ENCODE measurements around the gene NUP98. TPM values are rescaled to one million over a fixed set of nuclear protein-coding genes. Genes with fewer than 3 reads are reported as not detected.
"Not testable (repeated sequence)": the region's sequence is repeated elsewhere in the genome, so short reads cannot be mapped to it uniquely, and the experiment has no call there.

The NUP98 gene
- total RNA-seq, 1 donor from 2014 or later, result 72.1 TPM

DNA sequence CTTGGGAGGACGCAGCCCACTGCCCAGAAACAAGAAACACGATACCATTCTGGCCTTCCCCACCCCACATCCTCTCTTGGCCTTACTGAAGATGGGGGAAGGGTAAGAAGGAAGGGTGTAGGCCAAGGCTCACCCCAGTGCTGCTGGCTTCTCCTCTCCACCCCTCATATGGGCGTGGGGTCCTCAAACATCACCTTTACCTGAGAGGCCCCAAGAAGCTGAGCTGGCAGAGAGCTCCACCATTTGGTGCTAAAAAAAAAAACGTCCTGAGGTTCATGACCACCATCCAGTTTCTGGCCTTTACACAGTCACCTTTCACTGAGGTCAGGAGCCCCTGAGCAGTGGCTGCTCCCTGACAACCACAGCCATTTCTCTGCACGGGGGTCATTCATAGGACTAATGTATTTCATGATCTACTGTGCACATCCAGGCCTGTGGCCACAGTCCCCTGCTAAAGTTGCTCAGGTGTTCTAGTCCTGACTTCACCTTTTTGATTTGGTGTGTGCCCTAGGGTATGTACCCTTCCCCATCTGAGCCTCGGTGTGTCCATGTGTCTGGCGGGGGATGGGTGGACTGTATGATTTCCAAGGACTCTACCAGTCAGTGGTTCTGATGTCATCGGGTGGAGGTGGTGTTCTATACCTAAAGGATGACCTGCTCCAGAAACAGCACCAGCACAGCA is 28.3 kb upstream of the NUP98 start:
- DNase-seq, result no peak

DNA sequence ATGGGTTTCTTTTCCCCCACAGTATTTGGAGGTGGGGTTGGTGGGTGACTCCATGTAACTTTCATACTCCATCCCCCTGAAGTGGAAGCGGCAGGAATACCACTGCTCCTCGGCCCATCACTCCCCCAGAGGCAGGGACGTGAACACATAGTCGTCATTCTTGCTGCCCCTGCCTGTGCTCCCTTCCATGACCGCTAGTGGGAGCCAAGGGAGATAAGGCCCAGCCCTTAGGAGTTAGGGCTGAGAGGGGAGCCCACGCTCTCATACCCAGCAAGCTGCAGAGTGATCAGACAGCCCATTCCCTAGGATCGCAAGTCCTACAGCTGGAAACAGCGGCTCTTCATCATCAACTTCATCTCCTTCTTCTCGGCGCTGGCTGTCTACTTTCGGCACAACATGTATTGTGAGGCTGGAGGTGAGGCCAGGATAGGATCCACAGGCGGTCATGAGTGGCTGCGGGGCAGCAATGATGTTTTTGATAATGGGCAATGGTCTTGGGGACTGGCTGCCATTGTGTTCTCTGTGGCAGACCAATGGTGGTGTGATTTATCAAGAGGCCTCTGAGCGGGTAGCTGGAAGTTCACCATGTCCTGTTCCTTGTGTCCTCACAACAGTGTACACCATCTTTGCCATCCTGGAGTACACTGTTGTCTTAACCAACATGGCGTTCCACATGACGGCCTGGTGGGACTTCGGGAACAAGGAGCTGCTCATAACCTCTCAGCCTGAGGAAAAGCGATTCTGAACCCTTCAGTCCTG is 27.5 kb upstream of the NUP98 start:
- DNase-seq, result no peak

DNA sequence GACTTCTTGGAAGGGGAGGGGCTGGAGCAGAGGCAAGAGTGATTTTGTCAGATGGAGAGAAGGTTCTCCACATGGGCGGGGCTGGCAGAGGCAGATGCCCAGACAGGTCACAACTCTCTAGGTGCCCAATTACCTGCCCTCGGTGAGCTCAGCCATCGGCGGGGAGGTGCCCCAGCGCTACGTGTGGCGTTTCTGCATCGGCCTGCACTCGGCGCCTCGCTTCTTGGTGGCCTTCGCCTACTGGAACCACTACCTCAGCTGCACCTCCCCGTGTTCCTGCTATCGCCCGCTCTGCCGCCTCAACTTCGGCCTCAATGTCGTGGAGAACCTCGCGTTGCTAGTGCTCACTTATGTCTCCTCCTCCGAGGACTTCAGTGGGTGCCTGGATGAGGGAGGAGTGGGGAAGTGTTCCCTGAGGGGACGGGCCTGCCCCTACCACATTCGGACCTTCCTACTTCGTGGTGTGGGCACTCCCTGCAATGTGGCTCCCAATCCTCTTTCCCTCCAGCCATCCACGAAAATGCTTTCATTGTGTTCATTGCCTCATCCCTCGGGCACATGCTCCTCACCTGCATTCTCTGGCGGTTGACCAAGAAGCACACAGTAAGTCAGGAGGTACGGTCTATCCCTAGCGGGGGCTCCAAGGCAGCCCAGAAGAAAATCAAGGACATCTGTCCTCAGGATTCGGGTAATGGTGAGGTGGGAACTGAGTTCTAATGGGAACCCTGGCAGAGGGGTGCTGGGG is 26.6 kb upstream of the NUP98 start:
- DNase-seq, result no peak

DNA sequence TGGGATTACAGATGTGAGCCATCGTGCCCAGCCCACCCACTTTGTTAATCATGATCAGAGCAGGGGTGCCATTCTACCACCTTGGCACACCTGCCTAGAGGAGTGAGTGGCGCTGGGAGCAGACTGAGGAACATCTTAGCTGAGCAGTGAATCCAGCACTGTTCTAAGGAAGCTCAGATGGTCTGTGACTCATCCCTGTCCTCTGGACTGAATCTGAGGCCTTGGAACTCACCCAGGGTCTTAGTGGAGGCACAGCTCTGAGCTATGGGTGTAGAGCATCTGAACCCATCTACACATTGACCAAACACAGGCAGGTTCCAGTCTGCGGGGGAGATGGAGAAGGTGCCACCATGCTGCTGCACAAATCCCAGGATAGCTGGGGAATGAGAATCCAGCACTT is 25.9 kb upstream of the NUP98 start:
- DNase-seq, result no peak

DNA sequence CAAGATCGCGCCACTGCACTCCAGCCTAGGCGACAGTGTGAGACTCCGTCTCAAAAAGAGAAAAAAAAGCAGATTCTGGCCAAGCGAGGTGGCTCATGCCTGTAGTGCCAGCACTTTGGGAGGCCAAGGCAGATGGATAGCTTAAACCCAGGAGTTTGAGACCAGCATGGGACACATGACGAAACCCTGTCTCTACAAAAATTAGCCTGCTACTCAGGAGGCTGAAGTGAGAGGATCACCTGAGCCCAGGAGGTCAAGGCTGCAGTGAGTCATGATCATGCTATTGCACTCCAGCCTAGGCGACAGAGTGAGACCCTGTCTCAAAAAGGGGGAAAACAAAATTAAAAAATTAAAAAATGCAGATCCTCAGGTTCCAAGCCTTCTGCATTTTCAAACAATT is 25.0 kb upstream of the NUP98 start:
- DNase-seq, result no peak

DNA sequence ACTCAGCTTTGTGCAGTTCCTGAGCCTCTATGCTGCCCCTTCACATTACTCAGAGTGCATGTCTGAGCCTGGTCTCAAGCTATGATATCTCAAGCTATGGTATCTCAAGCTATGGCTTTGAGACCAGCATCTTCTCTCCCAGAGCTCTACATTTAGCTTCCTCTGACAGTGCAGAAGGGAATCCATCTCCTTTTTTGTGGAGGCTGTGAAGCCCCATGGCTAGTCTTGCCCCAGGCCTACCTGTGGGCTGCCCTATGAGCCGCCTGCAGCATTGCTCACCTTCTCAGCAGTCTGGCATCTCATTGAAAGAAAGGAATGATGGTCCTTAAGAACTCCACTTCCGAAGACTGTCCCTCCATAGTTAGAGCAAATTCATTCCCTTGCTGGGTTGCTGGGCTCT is 23.6 kb upstream of the NUP98 start:
- DNase-seq, result no peak

DNA sequence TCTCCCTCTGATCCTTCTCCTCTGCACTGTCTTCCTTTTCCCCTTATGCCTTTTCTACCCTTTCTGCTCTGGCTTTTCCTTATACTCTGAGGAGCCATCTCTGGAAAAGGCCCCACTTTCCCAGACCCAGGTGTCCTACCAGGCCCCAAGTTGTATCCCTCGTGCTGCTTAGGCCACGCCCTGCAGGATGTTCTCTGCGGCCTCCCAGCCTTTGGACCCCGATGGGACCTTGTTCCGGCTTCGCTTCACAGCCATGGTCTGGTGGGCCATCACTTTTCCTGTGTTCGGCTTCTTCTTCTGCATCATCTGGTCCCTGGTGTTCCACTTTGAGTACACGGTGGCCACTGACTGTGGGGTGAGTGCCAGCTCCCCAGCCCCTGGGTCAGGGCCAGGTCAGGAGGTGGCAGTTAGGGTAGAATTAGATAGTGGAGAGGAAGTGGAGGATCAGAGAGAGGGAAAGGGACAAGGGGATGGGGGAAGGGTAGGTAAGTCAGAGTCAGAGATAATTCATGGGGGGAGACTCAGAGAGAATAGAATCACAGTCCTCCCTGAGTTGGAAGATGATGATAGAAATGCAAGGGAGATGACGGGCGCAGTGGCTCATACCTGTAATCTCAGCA is 19.9 kb upstream of the NUP98 start:
- no peak for DNase-seq

DNA sequence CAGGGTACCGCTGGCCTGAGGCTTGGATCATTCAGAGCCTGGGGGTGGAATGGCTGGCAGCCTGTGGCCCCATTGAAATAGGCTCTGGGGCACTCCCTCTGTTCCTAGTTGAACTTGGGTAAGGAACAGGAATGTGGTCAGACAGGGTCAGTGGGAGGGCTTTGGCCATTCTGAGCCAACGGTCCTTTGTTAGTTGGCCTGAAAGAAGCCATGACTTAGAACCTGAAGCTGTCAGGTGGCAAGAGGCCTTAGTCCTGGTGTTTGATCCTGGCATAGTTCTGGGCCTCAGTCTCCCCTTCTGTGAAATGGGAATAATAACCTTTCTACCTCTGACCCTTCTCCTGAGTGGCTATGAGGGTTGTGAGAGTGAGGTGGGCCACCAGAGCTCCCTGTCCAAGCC is 19.3 kb upstream of the NUP98 start:
- DNase-seq, result no peak

DNA sequence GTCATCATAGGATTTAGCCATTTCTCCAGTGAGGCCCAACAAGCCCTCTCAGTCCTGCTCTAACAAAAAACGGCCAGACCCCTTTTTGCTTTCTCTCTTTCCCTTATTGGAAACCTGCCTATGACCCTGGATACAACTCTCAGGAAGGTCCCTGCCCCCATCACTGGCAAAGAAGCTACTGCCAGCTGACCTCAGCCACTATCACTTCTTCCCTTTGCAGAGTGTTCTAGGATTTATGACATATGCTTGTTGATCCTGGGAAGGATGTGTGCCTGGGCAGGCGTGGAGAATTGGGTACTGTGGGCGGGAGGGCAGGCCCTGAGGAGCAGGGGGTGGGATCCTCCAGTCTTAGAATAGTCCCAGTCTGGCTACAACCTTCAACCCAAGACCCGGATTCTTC is 18.5 kb upstream of the NUP98 start:
- DNase-seq, result no peak

DNA sequence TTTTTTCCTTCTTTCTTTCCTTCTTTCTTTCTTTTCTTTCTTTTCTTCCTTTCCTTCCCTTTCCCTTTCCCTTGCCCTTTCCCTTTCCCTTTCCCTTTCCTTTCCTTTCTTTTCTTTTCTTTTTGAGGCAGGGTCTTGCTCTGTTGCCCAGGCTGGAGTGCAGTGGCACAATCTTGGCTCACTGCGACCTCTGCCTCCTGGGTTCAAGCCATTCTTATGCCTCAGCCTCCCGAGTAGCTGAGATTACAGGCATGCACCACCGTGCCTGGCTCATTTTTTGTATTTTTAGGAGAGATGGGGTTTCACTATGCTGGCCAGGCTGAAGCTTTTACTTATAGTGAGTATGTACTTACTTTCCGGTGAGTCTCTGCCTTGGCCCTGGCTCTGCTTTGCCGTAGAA is 17.5 kb upstream of the NUP98 start:
- DNase-seq, result not testable (repeated sequence)

DNA sequence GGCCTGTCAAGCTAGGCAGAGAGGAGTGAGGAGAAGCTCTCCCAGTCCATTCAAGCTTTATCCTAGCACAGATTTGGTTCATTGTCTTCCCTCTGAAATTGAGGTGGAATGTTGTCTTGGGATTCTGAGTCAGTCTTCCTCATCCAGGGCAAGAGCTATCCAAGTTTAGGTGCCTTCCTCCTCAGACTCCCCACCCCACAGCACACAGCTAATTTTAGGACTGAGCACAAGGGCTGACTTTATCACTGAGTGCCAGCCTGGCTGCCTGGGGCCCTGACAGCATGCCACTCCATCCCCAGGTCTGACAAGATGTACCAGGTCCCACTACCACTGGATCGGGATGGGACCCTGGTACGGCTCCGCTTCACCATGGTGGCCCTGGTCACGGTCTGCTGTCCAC is 13.6 kb upstream of the NUP98 start:
- DNase-seq, result no peak

DNA sequence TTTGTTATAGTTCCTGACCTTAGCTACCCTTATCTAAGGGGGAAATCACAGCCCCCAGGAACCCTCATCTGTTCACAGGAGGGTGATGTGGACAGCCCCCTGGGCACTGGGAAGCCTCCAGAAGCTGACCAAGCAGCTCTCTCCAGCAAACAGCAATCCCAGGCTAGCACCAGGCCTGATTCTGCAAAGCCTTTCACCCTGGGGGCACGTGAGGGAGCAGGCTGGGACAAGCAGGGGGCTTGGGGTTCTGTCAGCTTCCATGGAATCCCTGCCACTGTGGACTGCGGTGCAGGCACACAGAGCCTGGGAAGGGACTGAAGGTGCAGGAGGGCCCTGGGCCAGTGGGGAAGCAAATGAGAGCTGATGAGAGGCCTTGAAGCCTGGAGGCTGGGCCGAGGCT is 13.1 kb upstream of the NUP98 start:
- DNase-seq, result no peak

DNA sequence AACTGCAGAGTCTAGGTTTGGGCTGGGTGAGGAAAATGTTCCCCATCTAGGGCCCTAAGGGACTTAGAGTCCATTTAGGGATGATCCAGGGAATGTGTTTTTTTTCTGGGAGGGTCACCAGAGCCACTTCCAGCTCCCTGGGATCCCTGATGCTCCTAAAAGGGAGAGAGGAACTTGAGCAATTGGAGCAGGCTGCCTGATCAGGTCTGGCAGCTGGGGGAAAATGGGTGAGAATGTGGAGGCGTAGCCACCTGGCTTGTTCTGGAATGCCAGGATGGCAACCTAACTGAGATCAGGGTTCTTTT is 12.2 kb upstream of the NUP98 start:
- DNase-seq, result no peak

DNA sequence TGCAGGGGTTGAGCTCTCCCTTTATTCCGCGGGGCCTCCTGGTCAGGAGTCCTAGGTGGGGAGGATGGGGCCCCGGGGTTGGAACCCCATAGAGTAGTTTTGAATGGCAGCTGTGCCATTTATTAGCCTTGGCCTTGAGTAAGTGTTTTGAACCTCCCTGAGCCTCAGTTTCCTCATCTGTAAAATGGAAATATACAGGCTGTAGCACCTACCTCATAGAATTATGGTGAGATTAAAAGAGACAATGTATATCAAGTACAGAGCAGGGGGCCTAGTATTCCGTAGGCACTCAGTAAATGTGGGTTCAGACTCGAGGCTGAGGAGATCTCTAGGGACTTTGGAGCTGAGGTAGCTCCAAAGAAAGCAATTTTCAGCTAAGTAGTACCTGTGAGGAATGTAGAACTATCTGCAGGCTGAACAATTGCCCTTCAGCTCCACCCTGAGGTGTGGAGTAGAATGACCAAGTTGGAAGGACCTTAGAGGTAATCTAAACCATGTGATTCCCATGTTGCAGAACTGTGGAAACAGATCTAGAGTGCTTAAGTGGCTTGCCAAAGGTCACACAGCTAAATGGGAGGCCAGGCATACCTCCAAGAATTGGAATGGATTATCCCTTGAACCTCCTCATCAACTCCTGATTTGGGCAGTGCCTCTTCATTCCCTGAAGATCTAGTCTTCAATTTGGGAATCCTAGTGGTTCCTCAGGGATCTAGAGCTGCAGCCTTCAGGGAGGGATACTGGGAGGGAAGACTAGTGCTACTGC is 11.7 kb upstream of the NUP98 start:
- no peak for DNase-seq

DNA sequence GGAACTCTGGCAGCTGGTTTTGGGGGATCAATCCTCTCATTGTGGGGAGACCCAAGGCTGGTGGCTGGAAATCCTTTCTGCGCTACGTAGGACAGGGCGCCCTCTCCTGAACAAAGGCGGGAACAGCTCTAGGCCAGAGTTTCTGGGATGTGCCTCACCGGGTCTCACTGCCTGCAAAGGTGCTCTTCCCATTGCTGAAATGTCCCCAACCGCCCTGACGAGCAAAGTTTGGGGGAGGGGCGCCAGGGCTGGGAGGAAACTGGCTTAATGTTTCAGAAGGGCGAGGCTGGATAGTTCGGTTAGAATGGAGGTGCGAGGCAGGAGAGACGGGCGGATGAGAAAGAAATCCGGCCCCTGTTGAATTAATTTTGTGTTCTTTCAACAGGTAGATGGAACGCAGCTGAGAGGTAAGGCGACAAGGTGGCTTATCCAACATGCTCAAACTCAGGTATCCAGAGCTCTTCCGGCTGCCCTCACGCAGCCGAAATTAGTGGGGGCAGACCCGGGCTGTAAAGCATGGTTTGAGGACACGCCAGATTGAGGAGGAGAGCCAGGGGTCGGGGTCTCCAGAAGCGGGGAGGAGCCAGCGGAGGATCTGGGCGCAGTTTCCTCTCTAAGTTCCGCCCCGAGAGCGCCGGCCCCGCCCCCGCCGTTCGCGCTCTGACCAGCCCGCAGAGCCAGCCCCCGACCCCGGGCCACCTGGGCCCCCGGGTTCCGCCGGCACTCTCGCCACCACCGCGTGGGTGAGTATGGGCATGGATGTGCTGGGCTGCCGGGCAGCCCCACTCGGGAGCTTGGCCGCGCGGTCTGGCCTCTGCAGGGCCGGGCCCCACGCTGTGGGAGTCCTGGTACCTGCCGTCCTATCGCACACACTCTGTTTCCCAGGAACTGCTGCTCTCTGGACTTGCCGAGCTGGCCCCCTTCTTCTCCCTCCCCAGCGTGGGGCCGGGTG is 10.8 kb upstream of the NUP98 start, which contains the start of gene PGAP2:
TSS of gene PGAP2 (plus strand) at position 652 of the 952 bp plus-strand sequence. CDS start 2,700 bp downstream, outside the sequence.
- no peak for DNase-seq

DNA sequence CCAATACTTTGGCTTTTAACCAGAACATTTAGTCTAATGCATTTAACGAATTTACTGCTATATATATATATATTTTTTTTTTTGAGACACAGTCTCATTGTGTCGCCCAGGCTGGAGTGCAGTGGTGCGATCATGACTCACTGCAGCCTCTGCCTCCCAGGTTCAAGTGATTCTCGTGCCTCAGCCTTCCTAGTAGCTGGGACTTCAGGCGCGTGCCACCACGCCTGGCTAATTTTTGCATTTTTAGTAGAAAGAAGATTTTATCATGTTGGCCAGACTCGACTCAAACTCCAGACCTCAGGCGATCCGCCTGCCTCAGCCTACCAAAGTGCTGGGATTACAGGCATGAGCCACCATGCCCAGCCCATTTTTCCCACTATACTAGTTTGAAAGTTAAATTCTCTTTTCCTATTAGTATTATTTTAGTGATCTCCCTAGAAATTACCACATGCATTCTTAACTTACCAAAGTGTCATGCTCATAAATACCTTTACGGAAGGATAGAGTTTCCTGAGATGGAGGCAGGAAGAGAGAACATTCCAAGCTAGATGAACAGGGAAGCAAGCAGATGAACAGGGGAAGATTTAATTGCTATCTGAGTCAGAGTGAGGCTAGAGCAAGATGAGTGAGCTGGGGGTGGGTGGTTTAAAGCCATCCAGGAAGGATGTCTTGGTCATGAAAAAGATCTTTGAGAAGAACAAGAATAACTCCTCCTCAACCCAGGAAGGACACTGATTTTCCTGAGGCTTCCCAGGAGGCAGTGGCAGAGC is 6.6 kb upstream of the NUP98 start:
- no peak for DNase-seq

DNA sequence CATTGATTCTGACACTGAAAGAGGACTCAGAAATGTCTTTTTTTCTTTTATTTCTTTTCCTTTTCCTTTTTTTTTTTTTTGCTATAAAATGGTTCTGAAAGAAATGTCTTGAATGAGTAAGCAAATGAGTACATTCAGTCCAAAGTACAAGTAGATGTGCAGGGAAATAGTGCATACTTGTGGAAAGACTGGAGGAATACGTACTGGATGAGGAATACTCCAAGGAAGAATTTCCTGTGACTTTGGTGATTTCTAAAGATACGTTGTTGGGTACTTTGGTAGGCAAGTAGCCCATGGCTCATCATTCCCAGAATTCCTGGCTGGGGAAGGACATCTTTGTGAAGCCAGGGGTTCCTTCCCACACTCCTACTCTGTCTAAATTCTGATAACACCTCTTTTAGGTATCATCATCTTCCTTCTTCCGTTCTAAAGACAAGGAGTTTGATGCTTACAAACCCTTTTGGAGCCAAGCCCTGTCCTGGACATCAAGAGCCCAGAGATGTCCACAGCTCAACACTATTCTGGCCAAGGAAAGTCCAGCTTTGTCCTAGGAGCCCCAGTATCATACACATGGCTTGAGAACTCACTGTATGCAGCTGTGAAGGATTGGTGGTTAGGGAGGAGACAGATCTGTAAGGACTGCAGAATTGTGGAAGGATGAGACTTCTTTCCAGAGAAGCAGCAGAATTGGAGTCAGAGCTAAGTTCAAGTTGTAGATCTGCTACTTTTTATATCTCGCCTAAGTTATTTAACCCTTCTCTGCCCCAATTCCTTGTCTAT is 4.8 kb upstream of the NUP98 start:
- DNase-seq, result no peak

DNA sequence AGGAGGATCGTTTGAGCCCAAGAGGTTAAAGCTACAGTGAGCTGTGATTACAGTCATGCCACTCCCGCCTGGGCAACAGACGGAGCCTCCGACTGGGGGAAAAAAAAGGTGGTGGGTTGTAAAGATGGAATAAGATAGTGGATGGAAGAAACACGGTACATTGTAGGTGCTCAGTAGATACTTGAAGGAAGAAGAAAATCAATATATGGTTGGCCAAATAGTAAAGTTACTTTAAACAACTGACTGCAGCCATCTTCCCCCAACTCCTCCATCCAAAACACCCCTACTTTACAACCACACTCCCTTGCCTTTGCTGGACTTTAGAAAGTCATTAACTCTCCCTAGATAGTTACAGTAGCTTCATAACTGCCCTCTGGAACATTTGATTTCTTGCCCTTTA is 2.5 kb upstream of the NUP98 start:
- no peak for DNase-seq

DNA sequence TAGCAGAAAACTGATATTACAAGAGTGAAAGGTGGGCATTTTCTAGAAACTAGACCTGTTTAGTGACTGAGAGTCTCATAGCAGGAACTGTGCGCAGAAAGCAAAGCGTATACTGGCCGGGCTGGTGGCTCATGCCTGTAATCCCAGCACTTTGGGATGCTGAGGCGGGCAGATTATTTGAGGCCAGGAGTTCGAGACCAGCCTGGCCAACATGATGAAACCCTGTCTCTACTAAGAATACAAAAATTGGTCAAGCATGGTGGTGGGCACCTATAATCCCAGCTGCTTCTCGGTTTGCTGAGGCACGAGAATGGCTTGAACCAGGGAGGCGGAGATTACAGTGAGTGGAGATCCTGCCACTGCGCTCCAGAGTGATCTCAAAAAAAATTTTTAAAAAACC is 1.8 kb upstream of the NUP98 start:
- no peak for DNase-seq

Data from occipital lobe (tissue), 2 donors.